PC-9 (cell line): ENCODE measurements around the gene CDC42. TPM values are rescaled to one million over a fixed set of nuclear protein-coding genes. Genes with fewer than 3 reads are reported as not detected.

Experiments
- BruUV-seq: library from RNA; stranded (reverse); fragments of 400-500 nt; replicated peaks from 2 replicates; lab custom pipeline; 2021; lab: Mats Ljungman, UMichigan
- CTCF ChIA-PET: fragments of 300-600 bp; sonication (Branson Sonifier 250); formaldehyde crosslinking; loops from one replicate; lab custom pipeline; 2022; ENCODE audit warnings: antibody characterized with exemption; lab: Charles Lee
- POLR2A ChIA-PET: fragments of 300-600 bp; sonication (Branson Sonifier 250); formaldehyde crosslinking; loops from one replicate; lab custom pipeline; 2022; ENCODE audit warnings: antibody characterized with exemption; ENCODE audit not compliant: unreplicated experiment; lab: Charles Lee
- DNase-seq, 2 experiments: peaks; one replicate each; pipeline versions ENCODE4 v3.0.0 to v3.0.0-alpha.2; 2015 to 2022; ENCODE audit warnings: mixed read lengths in 1 of 2
- H2AFZ ChIP-seq: fragments of 200-600 bp; sonication (generic); 2 replicates; pipeline ENCODE4 v1.8.1; 2017; ENCODE audit warnings: antibody characterized with exemption
- H3F3A ChIP-seq: fragments of 200-600 bp; sonication (generic); 2 replicates; pipeline ENCODE4 v1.8.1; 2017; ENCODE audit warnings: antibody characterized with exemption, mild to moderate bottlenecking, low read depth; ENCODE audit not compliant: insufficient read depth
- H3K27ac ChIP-seq: fragments of 200-600 bp; sonication (generic); 2 replicates; pipeline ENCODE4 v1.6.1; 2016; ENCODE audit warnings: mixed run types
- H3K27me3 ChIP-seq: fragments of 200-600 bp; sonication (generic); 2 replicates; pipeline ENCODE4 v1.6.1; 2016; ENCODE audit warnings: low read depth, mixed run types; ENCODE audit not compliant: insufficient read depth
- H3K36me3 ChIP-seq: fragments of 200-600 bp; sonication (generic); 2 replicates; pipeline ENCODE4 v1.6.1; 2016; ENCODE audit warnings: low read depth, mixed run types
- H3K4me1 ChIP-seq: fragments of 200-600 bp; sonication (generic); replicated peaks from 2 replicates; pipeline ENCODE4 v1.6.1; 2016; ENCODE audit warnings: mixed run types; ENCODE audit not compliant: insufficient read depth
- H3K4me2 ChIP-seq: fragments of 200-600 bp; sonication (generic); 2 replicates; pipeline ENCODE4 v1.6.1; 2017; ENCODE audit warnings: mixed run types
- H3K4me3 ChIP-seq: fragments of 200-600 bp; sonication (generic); 2 replicates; pipeline ENCODE4 v1.6.1; 2016; ENCODE audit warnings: mixed run types
- H3K79me2 ChIP-seq: fragments of 200-600 bp; sonication (generic); 2 replicates; pipeline ENCODE4 v1.6.1; 2017; ENCODE audit warnings: low read depth, mixed run types
- H3K9me2 ChIP-seq: fragments of 200-600 bp; sonication (generic); 2 replicates; pipeline ENCODE4 v1.8.1; 2017; ENCODE audit warnings: mild to moderate bottlenecking; ENCODE audit not compliant: insufficient read depth
- H3K9me3 ChIP-seq: fragments of 200-600 bp; sonication (generic); 2 replicates; pipeline ENCODE4 v1.8.1; 2016; ENCODE audit warnings: low read depth; ENCODE audit not compliant: insufficient read depth
- H4K20me1 ChIP-seq: fragments of 200-600 bp; sonication (generic); 2 replicates; pipeline ENCODE4 v1.8.1; 2017; ENCODE audit not compliant: insufficient read depth
- EZH2 ChIP-seq: fragments of 200-600 bp; sonication (generic); IDR thresholded peaks from 2 replicates; pipeline ENCODE4 v1.8.0; 2017; ENCODE audit warnings: antibody characterized with exemption, low read depth
- intact Hi-C: fragments of 100-400 bp; cut with micrococcal nuclease; formaldehyde crosslinking; loops from one replicate; pipeline ENCODE4 v1.10.0; 2022; ENCODE audit not compliant: unreplicated experiment
- total RNA-seq: library from RNA; stranded (reverse); gene quantifications from 2 replicates; pipeline ENCODE4 v1.2.3, GENCODE V29; 2021
- TF ChIP-seq, protein P1 (sequence below): fragments of 200-600 bp; sonication (generic); conservative IDR thresholded peaks from 2 replicates; pipeline ENCODE4 v1.6.1; 2017; ENCODE audit warnings: mixed run types, antibody characterized with exemption, mild to moderate bottlenecking, moderate library complexity

Gene CDC42
- total RNA-seq, 1 experiment from 2014 or later, result 183 TPM

DNA sequence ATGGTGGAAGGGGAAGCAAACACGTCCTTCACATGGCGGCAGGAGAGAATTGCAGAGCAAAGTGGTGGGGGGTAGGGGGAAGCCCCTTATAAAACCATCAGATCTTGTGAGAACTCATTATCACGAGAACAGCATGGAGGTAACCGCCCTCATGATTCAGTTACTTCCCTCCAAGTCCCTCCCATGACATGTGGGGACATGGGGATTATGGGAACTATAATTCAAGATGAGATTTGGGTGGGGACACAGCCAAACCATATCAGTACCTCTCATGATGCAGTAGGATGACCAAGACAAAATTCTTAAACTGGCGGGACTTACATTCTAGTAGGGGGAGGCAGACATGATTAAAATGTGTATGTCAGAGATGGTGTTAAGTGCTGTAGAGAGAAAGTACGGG lies 51.6 kb downstream of the CDC42 start:
- Histone ChIP-seq H3F3A (peaks cover 12% of the 10 kb centered on the region), H3K27me3 (no peaks in the 10 kb centered on the region), H3K4me2 (no peak overlapping the region), H3K9me2 (no peaks in the 10 kb centered on the region), H3K4me1 (no peaks in the 10 kb centered on the region), H3K79me2 (no peaks in the 10 kb centered on the region), H3K9me3 (no peaks in the 10 kb centered on the region), H3K36me3 (no peaks in the 10 kb centered on the region), H3K4me3 (no peak overlapping the region), H3K27ac (no peak overlapping the region), H4K20me1 (peaks cover 13% of the 10 kb centered on the region), H2AFZ (no peak overlapping the region)
- ChIA-PET CTCF (no interaction called here), POLR2A (no interaction called here)
- intact Hi-C loops, result no loop called here
- BruUV-seq, result no TSS peak
- TF ChIP-seq, protein P1, sequence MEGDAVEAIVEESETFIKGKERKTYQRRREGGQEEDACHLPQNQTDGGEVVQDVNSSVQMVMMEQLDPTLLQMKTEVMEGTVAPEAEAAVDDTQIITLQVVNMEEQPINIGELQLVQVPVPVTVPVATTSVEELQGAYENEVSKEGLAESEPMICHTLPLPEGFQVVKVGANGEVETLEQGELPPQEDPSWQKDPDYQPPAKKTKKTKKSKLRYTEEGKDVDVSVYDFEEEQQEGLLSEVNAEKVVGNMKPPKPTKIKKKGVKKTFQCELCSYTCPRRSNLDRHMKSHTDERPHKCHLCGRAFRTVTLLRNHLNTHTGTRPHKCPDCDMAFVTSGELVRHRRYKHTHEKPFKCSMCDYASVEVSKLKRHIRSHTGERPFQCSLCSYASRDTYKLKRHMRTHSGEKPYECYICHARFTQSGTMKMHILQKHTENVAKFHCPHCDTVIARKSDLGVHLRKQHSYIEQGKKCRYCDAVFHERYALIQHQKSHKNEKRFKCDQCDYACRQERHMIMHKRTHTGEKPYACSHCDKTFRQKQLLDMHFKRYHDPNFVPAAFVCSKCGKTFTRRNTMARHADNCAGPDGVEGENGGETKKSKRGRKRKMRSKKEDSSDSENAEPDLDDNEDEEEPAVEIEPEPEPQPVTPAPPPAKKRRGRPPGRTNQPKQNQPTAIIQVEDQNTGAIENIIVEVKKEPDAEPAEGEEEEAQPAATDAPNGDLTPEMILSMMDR, result no peak
- TF ChIP-seq EZH2, result no peak
- no peak for DNase-seq

DNA sequence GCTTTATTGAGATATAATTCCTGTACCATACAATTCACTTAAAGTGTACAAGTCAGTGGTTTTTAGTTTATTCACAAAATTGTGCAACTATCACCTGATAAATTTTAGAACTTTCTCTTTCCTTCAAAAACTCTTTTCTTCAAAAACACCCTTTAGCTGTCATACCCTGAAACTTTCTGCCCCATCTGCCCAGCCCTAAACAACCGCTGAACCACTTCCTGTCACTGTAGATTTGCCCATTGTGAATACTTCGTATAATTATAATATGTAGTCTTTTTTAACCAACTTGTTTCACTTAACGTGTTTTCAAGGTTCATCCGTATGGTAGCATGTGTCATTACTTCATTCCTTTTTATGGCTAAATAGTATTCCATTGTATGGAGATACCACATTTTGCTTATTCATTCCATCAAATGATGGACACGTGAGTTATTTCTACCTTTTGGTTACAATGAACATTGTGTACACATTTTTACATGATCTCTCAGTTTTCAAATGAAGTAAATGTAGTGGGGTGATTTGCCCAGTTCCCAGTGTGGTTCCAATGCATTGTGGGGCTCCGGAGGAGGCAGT lies 52.4 kb downstream of the CDC42 start:
- H3K9me2 ChIP-seq, result no peaks in the 10 kb centered on the region

DNA sequence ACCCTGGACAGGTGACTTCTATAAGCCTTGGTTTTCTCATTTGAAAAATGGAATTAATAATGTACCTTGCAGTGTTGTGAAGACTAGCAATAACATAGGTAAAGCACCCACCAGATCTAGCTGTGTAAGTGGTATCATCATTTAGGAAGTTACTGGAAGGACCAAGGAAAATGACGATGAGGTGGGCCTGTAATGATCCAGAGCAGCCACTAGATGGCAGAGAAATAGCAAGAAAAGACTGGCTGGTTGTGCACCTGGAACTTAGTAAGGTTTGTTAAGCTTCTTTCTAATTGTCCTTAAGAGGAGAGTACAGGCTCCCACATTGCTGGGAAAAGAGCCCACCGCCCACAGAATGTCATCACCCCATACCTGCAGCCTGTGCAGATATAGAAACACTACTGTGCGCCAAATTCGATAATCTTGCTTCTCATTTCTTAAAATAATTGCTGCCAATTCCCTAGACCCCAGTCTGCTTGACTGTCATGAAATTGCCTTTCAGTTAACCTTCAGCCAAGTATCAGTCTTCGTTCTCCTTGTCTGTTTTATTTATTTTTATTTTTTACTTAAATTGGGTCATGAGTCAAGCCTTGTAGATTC lies 53.2 kb downstream of the CDC42 start:
- H3K4me2 ChIP-seq, result no peak overlapping the region
- peaks cover 13% of the 10 kb centered on the region for H4K20me1 ChIP-seq
- intact Hi-C loops, result loop anchor here (1.0 kb wide), 1 partner anchor 309 kb away; no protein-coding TSS in a partner anchor
- no peak overlapping the region for H3K4me3 ChIP-seq
- no peaks in the 10 kb centered on the region for H3K27me3 ChIP-seq
- TF ChIP-seq EZH2, result no peak
- TF ChIP-seq, protein P1, result peak; percentile 88
- POLR2A ChIA-PET, result interaction anchor here (0.6 to 0.7 kb wide), 2 partner anchors 61 kb away, joined by 3 read pairs; no protein-coding TSS in a partner anchor
- peak in 1 of 2 experiments; percentile 21 for DNase-seq
- no peaks in the 10 kb centered on the region for H3K4me1 ChIP-seq
- CTCF ChIA-PET, result interaction anchor here (0.6 to 0.7 kb wide), 2 partner anchors 310 to 607 kb away, joined by 4 to 13 read pairs; no protein-coding TSS in a partner anchor
- no peaks in the 10 kb centered on the region for H3K9me3 ChIP-seq
- H2AFZ ChIP-seq, result no peak overlapping the region
- no TSS peak for BruUV-seq
- H3K79me2 ChIP-seq, result no peaks in the 10 kb centered on the region
- no peak overlapping the region for H3K27ac ChIP-seq
- no peaks in the 10 kb centered on the region for H3K36me3 ChIP-seq
- no peaks in the 10 kb centered on the region for H3K9me2 ChIP-seq
- peaks cover 16% of the 10 kb centered on the region for H3F3A ChIP-seq

More for the DNA sequence above, 52.4 kb downstream of the CDC42 start:
- no TSS peak for BruUV-seq
- no peak overlapping the region for H3K4me2 ChIP-seq
- H3K36me3 ChIP-seq, result no peaks in the 10 kb centered on the region
- no peak overlapping the region for H2AFZ ChIP-seq
- no peak overlapping the region for H3K4me3 ChIP-seq
- intact Hi-C loops, result loop anchor here (1.0 kb wide), 1 partner anchor 309 kb away; no protein-coding TSS in a partner anchor
- no peaks in the 10 kb centered on the region for H3K79me2 ChIP-seq
- ChIA-PET POLR2A (interaction anchor here (0.6 kb wide), 2 partner anchors 58 to 60 kb away, joined by 3 read pairs; no protein-coding TSS in a partner anchor), CTCF (interaction anchor here (0.6 kb wide), 1 partner anchor 607 kb away, joined by 4 read pairs; no protein-coding TSS in a partner anchor)
- no peaks in the 10 kb centered on the region for H3K4me1 ChIP-seq
- H3K27me3 ChIP-seq, result no peaks in the 10 kb centered on the region
- DNase-seq, result no peak
- no peaks in the 10 kb centered on the region for H3K9me3 ChIP-seq
- H3K27ac ChIP-seq, result no peak overlapping the region
- TF ChIP-seq, protein P1, result no peak
- TF ChIP-seq EZH2, result no peak
- H4K20me1 ChIP-seq, result peaks cover 13% of the 10 kb centered on the region
- peaks cover 16% of the 10 kb centered on the region for H3F3A ChIP-seq
